Spleen (tissue), 7 donors: ENCODE results near the gene PRR16.

Source experiments
- CTCF ChIP-seq, 11 experiments: fragments of 200-600 bp in 7 of 11; fragments of 450-650 bp in 4 of 11; sonication (generic) in 4 of 11; IDR thresholded peaks in 8 of 11; conservative IDR thresholded peaks in 3 of 11; 1 replicate in 7 of 11; 2 replicates in 4 of 11; pipeline versions ENCODE4 v1.4.0 to v1.8.0; 2016 to 2021; ENCODE audit warnings: antibody characterized with exemption in 11 of 11, inconsistent platforms in 4 of 11, mild to moderate bottlenecking in 1 of 11
- POLR2A ChIP-seq, 3 donors: fragments of 450-650 bp; IDR thresholded peaks; one replicate each; pipeline ENCODE4 v1.5.1; 2017; ENCODE audit warnings: antibody characterized with exemption in 3 of 3, mild to moderate bottlenecking in 1 of 3
- donor health status: DM: no; HTN: no; CAD: no; lungs with moderate emphysema.
- donor health status: DM: no; HTN: no; CAD: no.
- donor health status: DM: no; HTN: no; CAD: no.

- TF ChIP-seq POLR2A (IDR thresholded peaks at IDR 0.05) (no peak), CTCF (IDR thresholded peaks at IDR 0.05 in 8 of 11, conservative IDR thresholded peaks at IDR 0.05 in 3 of 11) (no peak)
These were observed 15.0 kb downstream of the PRR16 start for GRCh38 chr5:120479066-120479465.
